ENCODE data around the gene TNNI3K. TPM values are rescaled to one million over a fixed set of nuclear protein-coding genes. Genes with fewer than 3 reads are reported as not detected.
A peak's percentile ranks its signal among the peaks of the same experiment; 100 is the strongest.

The TNNI3K gene
- total RNA-seq = 1.1 TPM
- long read RNA-seq = 0 reads

GRCh38 chr1:74235153-74235552, at the start of gene TNNI3K:
Gene TNNI3K, plus strand, starts transcription at chr1:74235387. Its CDS starts 65 bp downstream, at chr1:74235452.
- ATAC-seq (no peak), DNase-seq (no peak)
- no peaks in the 10 kb centered on the region for H3K4me1 ChIP-seq
- H3K27me3 ChIP-seq (ENCODE audit: low read depth) = no peaks in the 10 kb centered on the region
- no peak within 1 kb of the TSS for H3K27ac ChIP-seq
- TF ChIP-seq CTCF (IDR thresholded peaks at IDR 0.05) = no peak
- intact Hi-C loops (cut with DNase I) = no loop called here
- H3K36me3 ChIP-seq = no peaks in the 10 kb centered on the region
- H3K9me3 ChIP-seq = no peaks in the 10 kb centered on the region
- H3K4me3 ChIP-seq = no peak within 1 kb of the TSS

GRCh38 chr1:74193908-74194307, 41.3 kb upstream of the TNNI3K start:
- H3K4me3 ChIP-seq = no peak overlapping the region
- no peak for TF ChIP-seq CTCF (IDR thresholded peaks at IDR 0.05)
- intact Hi-C loops (cut with DNase I) = no loop called here
- H3K36me3 ChIP-seq = no peaks in the 10 kb centered on the region
- no peak overlapping the region for H3K27ac ChIP-seq
- no peaks in the 10 kb centered on the region for H3K9me3 ChIP-seq
- DNase-seq = no peak
- H3K27me3 ChIP-seq (ENCODE audit: low read depth) = no peaks in the 10 kb centered on the region
- ATAC-seq = no peak
- H3K4me1 ChIP-seq = no peaks in the 10 kb centered on the region

- intact Hi-C loops (cut with DNase I) = no loop called here
- H3K9me3 ChIP-seq = no peaks in the 10 kb centered on the region
- peaks cover 5% of the 10 kb centered on the region for H3K4me1 ChIP-seq
- peaks cover 7% of the 10 kb centered on the region for H3K36me3 ChIP-seq
- no peak for ATAC-seq
- no peak overlapping the region for H3K4me3 ChIP-seq
- DNase-seq = no peak
- TF ChIP-seq CTCF (IDR thresholded peaks at IDR 0.05) = no peak
- H3K27me3 ChIP-seq (ENCODE audit: low read depth) = no peaks in the 10 kb centered on the region
- H3K27ac ChIP-seq = no peak overlapping the region
These were observed 39.8 kb upstream of the TNNI3K start for GRCh38 chr1:74195339-74195738.

GRCh38 chr1:74197255-74197654, 37.9 kb upstream of the TNNI3K start:
- Histone ChIP-seq H3K27ac (peak overlapping the region; percentile 84), H3K36me3 (peaks cover 24% of the 10 kb centered on the region), H3K4me3 (peak overlapping the region; percentile 69), H3K9me3 (no peaks in the 10 kb centered on the region), H3K4me1 (peaks cover 5% of the 10 kb centered on the region), H3K27me3 (ENCODE audit: low read depth) (no peaks in the 10 kb centered on the region)
- ATAC-seq (no peak), DNase-seq (no peak)
- no peak for TF ChIP-seq CTCF (IDR thresholded peaks at IDR 0.05)
- intact Hi-C loops (cut with DNase I) = no loop called here

GRCh38 chr1:74197657-74198552, 37.3 kb upstream of the TNNI3K start, which contains the start of the genes FPGT and LRRIQ3:
Gene FPGT, plus strand, starts transcription at chr1:74198242. Its CDS starts 37 bp downstream, at chr1:74198279.
Gene LRRIQ3, minus strand, starts transcription at chr1:74198176. Its CDS starts 14,492 bp downstream, at chr1:74183684.
- Histone ChIP-seq H3K4me1 (peaks cover 5% of the 10 kb centered on the region), H3K27me3 (ENCODE audit: low read depth) (no peaks in the 10 kb centered on the region), H3K36me3 (peaks cover 31% of the 10 kb centered on the region), H3K4me3 (peak within 1 kb of the TSS; percentile 69), H3K27ac (peak within 1 kb of the TSS; percentile 84), H3K9me3 (no peaks in the 10 kb centered on the region)
- ATAC-seq (peak; percentile 100), DNase-seq (peak; percentile 94)
- intact Hi-C loops (cut with DNase I) = no loop called here
- TF ChIP-seq CTCF (IDR thresholded peaks at IDR 0.05) = no peak
